K562 (cell line): Measurements from ENCODE around the gene MDM4. TPM values are rescaled to one million over a fixed set of nuclear protein-coding genes. Genes with fewer than 3 reads are reported as not detected.

ENCODE experiments used
- ATAC-seq: fragments of 200-7000 bp; cut with Tn5 transposase; 3 replicates; pipeline ENCODE4 v1.9.1; 2020; ENCODE audit warnings: moderate library complexity
- BruUV-seq: library from RNA; stranded (reverse); fragments of 400-500 nt; replicated peaks from 2 replicates; lab custom pipeline; 2021; lab: Mats Ljungman, UMichigan
- CTCF ChIA-PET: fragments of 300-600 bp; formaldehyde crosslinking; extraction: SDS; loops from one replicate; lab custom pipeline; 2021; ENCODE audit warnings: low intra/inter-chr PET ratio; lab: Yijun Ruan, JAX
- POLR2A ChIA-PET: fragments of 300-600, 350-650 bp; sonication (Branson Sonifier 250); formaldehyde crosslinking; extraction: SDS; loops from one replicate; lab custom pipeline; 2021; ENCODE audit warnings: antibody characterized with exemption, inconsistent platforms; lab: Yijun Ruan, JAX
- DNase-seq, 4 experiments: peaks; one replicate each; pipeline versions ENCODE4 v3.0.0 to v3.0.0-alpha.2; 2011 to 2018; ENCODE audit warnings: low spot score in 3 of 4, mixed read lengths in 3 of 4; ENCODE audit errors: extremely low read depth in 1 of 4
- FAIRE-seq: peaks from 2 replicates; lab custom pipeline; 2011; peaks lifted over from hg19 to GRCh38; lab: Jason Lieb, UNC
- H2AFZ ChIP-seq: 2 replicates; pipeline ENCODE4 v1.6.0; 2011; ENCODE audit warnings: low read depth, low read length, control low read depth, inconsistent platforms
- H3K27ac ChIP-seq: fragments of 200-600 bp; 3 replicates; pipeline ENCODE4 v1.8.0; 2011; ENCODE audit warnings: low read depth, mild to moderate bottlenecking, control low read depth, inconsistent platforms, low read length, moderate library complexity, mixed read lengths; ENCODE audit errors: extremely low read depth
- H3K27me3 ChIP-seq, 2 experiments: fragments of 300-600 bp in 1 of 2; 2 replicates in 1 of 2; 3 replicates in 1 of 2; pipeline versions ENCODE4 v1.6.0 to v1.8.0; 2011; ENCODE audit warnings: inconsistent platforms in 2 of 2, low read length in 2 of 2, mild to moderate bottlenecking in 1 of 2, mixed read lengths in 1 of 2, moderate library complexity in 1 of 2; ENCODE audit not compliant: control insufficient read depth in 2 of 2, insufficient read depth in 2 of 2
- H3K36me3 ChIP-seq: fragments of 300-600 bp; 3 replicates; pipeline ENCODE4 v1.8.0; 2011; ENCODE audit warnings: mild to moderate bottlenecking, low read length, inconsistent platforms; ENCODE audit not compliant: control insufficient read depth, insufficient read depth
- H3K4me1 ChIP-seq, 2 experiments: fragments of 200-600 bp in 1 of 2; replicated peaks in 1 of 2; 2 replicates in 1 of 2; 3 replicates in 1 of 2; pipeline versions ENCODE4 v1.5.1 to v1.8.0; 2011; ENCODE audit warnings: inconsistent platforms in 2 of 2, low read length in 2 of 2, mild to moderate bottlenecking in 1 of 2, mixed read lengths in 1 of 2, moderate library complexity in 1 of 2; ENCODE audit not compliant: control insufficient read depth in 2 of 2, insufficient read depth in 2 of 2
- H3K4me2 ChIP-seq: 2 replicates; pipeline ENCODE4 v1.6.1; 2011; ENCODE audit warnings: low read length, control low read depth, inconsistent platforms, mixed read lengths; ENCODE audit not compliant: insufficient read depth
- H3K4me3 ChIP-seq: fragments of 200-600 bp; sonication (generic), shearing (Covaris generic); 2 replicates; pipeline ENCODE4 v1.5.1; 2016; ENCODE audit warnings: control low read depth, inconsistent platforms
- H3K79me2 ChIP-seq: fragments of 200-600 bp; 3 replicates; pipeline ENCODE4 v1.8.0; 2011; ENCODE audit warnings: low read length, inconsistent platforms; ENCODE audit not compliant: control insufficient read depth, insufficient read depth
- H3K9ac ChIP-seq, 2 experiments: 2 replicates each; pipeline versions ENCODE4 v1.6.0 to v1.6.1; 2011; ENCODE audit warnings: low read depth in 2 of 2, low read length in 2 of 2, control low read depth in 1 of 2, inconsistent platforms in 1 of 2, mild to moderate bottlenecking in 1 of 2, mixed read lengths in 1 of 2; ENCODE audit not compliant: insufficient read depth in 1 of 2
- H3K9me1 ChIP-seq: one replicate; pipeline ENCODE4 v1.6.0; 2011; ENCODE audit warnings: inconsistent platforms, mild to moderate bottlenecking, low read length, moderate library complexity; ENCODE audit not compliant: control insufficient read depth, insufficient read depth
- H3K9me3 ChIP-seq: replicated peaks from 2 replicates; pipeline ENCODE4 v1.5.1; 2011; ENCODE audit warnings: low read depth, low read length, inconsistent platforms; ENCODE audit not compliant: control insufficient read depth, insufficient read depth
- H4K20me1 ChIP-seq: replicated peaks from 2 replicates; pipeline ENCODE4 v1.6.1; 2011; ENCODE audit warnings: low read length, inconsistent platforms, mixed read lengths; ENCODE audit not compliant: control insufficient read depth, insufficient read depth
- MGA ChIP-seq: fragments of 450-650 bp; IDR thresholded peaks from 2 replicates; pipeline ENCODE4 v1.6.1; 2016; ENCODE audit warnings: mild to moderate bottlenecking, moderate library complexity
- SRSF1 ChIP-seq: fragments of 200-400 bp; formaldehyde crosslinking; IDR thresholded peaks from 2 replicates; pipeline ENCODE4 v1.6.1; 2017; ENCODE audit warnings: mild to moderate bottlenecking, low read depth, low read length, moderate library complexity
- ZNF41 ChIP-seq: fragments of 250-450 bp; sonication (Bioruptor Pico); conservative IDR thresholded peaks from 2 replicates; pipeline ENCODE4 v1.4.0; 2020; ENCODE audit warnings: mild to moderate bottlenecking
- WGBS: fragments of 100-300 bp; shearing (Covaris generic); methylation state at CpG from one replicate; pipeline ENCODE4 v1.1.6; 2016; ENCODE audit warnings: low coverage, mixed read lengths; ENCODE audit not compliant: insufficient coverage; ENCODE audit errors: missing lambda C conversion rate; 5-methylcytosine and 5-hydroxymethylcytosine counted together
- in situ Hi-C: fragments of 300-500 bp; cut with MboI; formaldehyde crosslinking; loops from 4 replicates; pipeline ENCODE4 v1.15.0; 2018; ENCODE audit warnings: inconsistent platforms, mixed read lengths
- intact Hi-C: fragments of 100-400 bp; cut with micrococcal nuclease; formaldehyde crosslinking; loops from 2 replicates; pipeline ENCODE4 v1.14.2; 2022
- polyA plus RNA-seq, 8 experiments: library from polyadenylated mRNA; depleted of rRNA in 4 of 8; stranded (reverse) in 5 of 8; unstranded in 3 of 8; fragments of >200 nt; fragmentation: Nextera tagmentation in 2 of 8; fragmentation: Illumina TruSeq in 1 of 8; extraction: Ambion mirVana in 2 of 8; extraction: Trizol in 1 of 8; gene quantifications; 2 replicates each; pipeline versions ENCODE4 v1.2.1 to v1.2.3, GENCODE V29; 2011 to 2014; ENCODE audit warnings: inconsistent platforms in 1 of 8, missing spikeins in 1 of 8
- total RNA-seq, 7 experiments: library from RNA; depleted of rRNA in 6 of 7; stranded (reverse); fragments of >200 nt in 6 of 7; fragmentation: Illumina TruSeq in 2 of 7; extraction: Trizol in 2 of 7; gene quantifications; 2 replicates each; pipeline versions ENCODE4 v1.2.1 to v1.2.3, GENCODE V29; 2011 to 2021; ENCODE audit warnings: low replicate concordance in 1 of 7
- TF ChIP-seq, protein P1 (sequence below), 2 experiments: fragments of 450-650 bp in 1 of 2; sonication (generic) in 1 of 2; formaldehyde crosslinking in 1 of 2; IDR thresholded peaks in 1 of 2; conservative IDR thresholded peaks in 1 of 2; 2 replicates each; pipeline versions ENCODE4 v1.6.1 to v1.8.1; 2016 to 2023; ENCODE audit warnings: mild to moderate bottlenecking in 2 of 2, moderate library complexity in 2 of 2, inconsistent platforms in 1 of 2, missing genetic modification reagents in 1 of 2

The MDM4 gene
- total and polyA plus RNA-seq, 9 of the 15 experiments (the other 6 are each of a cell fraction or from before 2014, with no cell fraction given) = 3.3 to 61.7 (median 21.2) TPM

DNA sequence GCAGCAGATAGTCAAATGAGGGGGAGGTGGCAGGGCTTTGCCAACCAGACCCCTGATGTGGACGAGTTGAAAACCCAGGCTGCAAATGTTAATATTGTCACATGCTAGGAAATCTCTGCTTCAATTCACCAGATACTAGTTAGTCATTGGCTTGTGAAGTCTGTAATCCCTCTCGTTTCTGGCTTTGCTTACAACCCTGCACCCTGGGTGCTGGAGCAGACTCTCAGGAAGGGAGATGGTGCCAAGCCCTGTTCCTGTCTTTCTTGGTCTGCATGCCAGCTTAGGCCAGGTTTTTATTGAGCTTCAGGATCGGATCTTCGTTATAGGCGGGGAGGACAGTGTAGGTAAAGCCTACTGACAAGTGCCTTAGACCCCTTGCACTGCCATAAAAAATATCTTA, 53.3 kb downstream of the MDM4 start:
- Histone ChIP-seq H3K36me3 (no peaks in the 10 kb centered on the region), H4K20me1 (no peaks in the 10 kb centered on the region), H3K27me3 (no peaks in the 10 kb centered on the region), H3K9me3 (no peaks in the 10 kb centered on the region), H3K79me2 (no peaks in the 10 kb centered on the region), H3K9ac (no peak overlapping the region), H3K4me2 (no peak overlapping the region), H2AFZ (no peak overlapping the region), H3K9me1 (no peaks in the 10 kb centered on the region), H3K4me1 (peaks cover 3 to 16% of the 10 kb centered on the region in 2 experiments; a peak in 3 of 5 replicates), H3K4me3 (no peak overlapping the region), H3K27ac (no peak overlapping the region)
- WGBS = 44% methylated on average over 5 of the region's 5 CpGs
- no peak for ATAC-seq
- intact Hi-C loops = loop anchor here (5.0 to 10.0 kb wide), 4 partner anchors 53 to 375 kb away; no protein-coding TSS in a partner anchor
- ChIA-PET CTCF (interaction anchor here (6.2 kb wide), 1 partner anchor 237 kb away, joined by 159 read pairs; no protein-coding TSS in a partner anchor), POLR2A (interaction anchor here (1.0 to 1.4 kb wide), 3 partner anchors 14 to 234 kb away, joined by 4 to 5 read pairs (median 5); no protein-coding TSS in a partner anchor)
- FAIRE-seq = no peak
- no TSS peak for BruUV-seq
- in situ Hi-C loops = loop anchor here (5.0 kb wide), 1 partner anchor 238 kb away; no protein-coding TSS in a partner anchor
- DNase-seq = no peak
- TF ChIP-seq, protein P1, sequence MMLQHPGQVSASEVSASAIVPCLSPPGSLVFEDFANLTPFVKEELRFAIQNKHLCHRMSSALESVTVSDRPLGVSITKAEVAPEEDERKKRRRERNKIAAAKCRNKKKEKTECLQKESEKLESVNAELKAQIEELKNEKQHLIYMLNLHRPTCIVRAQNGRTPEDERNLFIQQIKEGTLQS (IDR thresholded peaks at IDR 0.05) = no peak
- TF ChIP-seq, protein P1 (CRISPR knock-in tag; conservative IDR thresholded peaks at IDR 0.05) = no peak
- TF ChIP-seq MGA (no peak), ZNF41 (no peak), SRSF1 (no peak)
